Dedifferentiated amniotic fluid mesenchymal stem cell (primary cell): ENCODE data around the gene BIRC2.

ENCODE experiments used
- DNase-seq: peaks from one replicate; pipeline ENCODE4 v3.0.0-alpha.2; 2016; ENCODE audit errors: extremely low spot score

Gene BIRC2

GRCh38 chr11:102375720-102376399 is 28.8 kb downstream of the BIRC2 start:
- no peak for DNase-seq

GRCh38 chr11:102377891-102378290 is 30.9 kb downstream of the BIRC2 start:
- no peak for DNase-seq

- DNase-seq: no peak
These were observed 31.8 kb downstream of the BIRC2 start for GRCh38 chr11:102378818-102379217.

- DNase-seq: no peak
These were observed 35.4 kb downstream of the BIRC2 start for GRCh38 chr11:102382384-102382783.

GRCh38 chr11:102383839-102384238 is 36.8 kb downstream of the BIRC2 start:
- no peak for DNase-seq

GRCh38 chr11:102384419-102385079 is 37.5 kb downstream of the BIRC2 start:
- no peak for DNase-seq

GRCh38 chr11:102385085-102386007 is 38.3 kb downstream of the BIRC2 start:
- no peak for DNase-seq

- DNase-seq: no peak
These were observed 39.2 kb downstream of the BIRC2 start for GRCh38 chr11:102386136-102386734.

GRCh38 chr11:102387043-102387781 is 40.2 kb downstream of the BIRC2 start:
- DNase-seq: no peak

GRCh38 chr11:102389253-102389652 is 42.2 kb downstream of the BIRC2 start:
- DNase-seq: no peak

- peak; percentile 53 for DNase-seq
These were observed 43.9 kb downstream of the BIRC2 start for GRCh38 chr11:102390667-102391465.

- no peak for DNase-seq
These were observed 44.7 kb downstream of the BIRC2 start for GRCh38 chr11:102391549-102392237.

- no peak for DNase-seq
These were observed 46.3 kb downstream of the BIRC2 start for GRCh38 chr11:102393272-102393730.

- no peak for DNase-seq
These were observed 48.8 kb downstream of the BIRC2 start for GRCh38 chr11:102395720-102396393.

- peak; percentile 14 for DNase-seq
These were observed 49.9 kb downstream of the BIRC2 start for GRCh38 chr11:102396708-102397563.

GRCh38 chr11:102398297-102398696 is 51.3 kb downstream of the BIRC2 start:
- DNase-seq: no peak

GRCh38 chr11:102399189-102399588 is 52.2 kb downstream of the BIRC2 start:
- no peak for DNase-seq

GRCh38 chr11:102400603-102401002 is 53.6 kb downstream of the BIRC2 start:
- no peak for DNase-seq
